ENCODE results near the gene ASXL1. TPM values are rescaled to one million over a fixed set of nuclear protein-coding genes. Genes with fewer than 3 reads are reported as not detected.

Gene ASXL1
- total and polyA plus RNA-seq, 9 of the 15 experiments (the other 6 are each of a cell fraction or from before 2014, with no cell fraction given): 6.5 to 65.3 (median 32.3) TPM

- DNase-seq (ENCODE audit: extremely low read depth in 1 of 4, low spot score in 3 of 4): no peak
- no peak for FAIRE-seq
- no peaks in the 10 kb centered on the region; the same call in 2 of the 3 replicates for H3K79me2 ChIP-seq (ENCODE audit: control insufficient read depth, insufficient read depth, low read length)
- POLR2A ChIA-PET: interaction anchor here (0.8 kb wide), 1 partner anchor 11 kb away, joined by 3 read pairs; no protein-coding TSS in a partner anchor
- H3K36me3 ChIP-seq (ENCODE audit: control insufficient read depth, insufficient read depth, low read length): peaks cover 52% of the 10 kb centered on the region; the same call in 2 of the 3 replicates
- no peak overlapping the region; a peak in 1 of 4 replicates for H3K9ac ChIP-seq (ENCODE audit: insufficient read depth in 1 of 2, low read depth in 2 of 2, low read length in 2 of 2)
- BruUV-seq (replicated peaks): no TSS peak
- H3K27me3 ChIP-seq (ENCODE audit: control insufficient read depth in 2 of 2, insufficient read depth in 2 of 2, low read length in 2 of 2): no peaks in the 10 kb centered on the region
- no peak overlapping the region for H3K4me2 ChIP-seq (ENCODE audit: insufficient read depth, low read length)
- no peak overlapping the region for H3K4me3 ChIP-seq
- CTCF ChIA-PET (ENCODE audit: low intra/inter-chr PET ratio): no interaction called here
- no peaks in the 10 kb centered on the region; the same call in 1 of the 2 replicates for H4K20me1 ChIP-seq (replicated peaks; ENCODE audit: control insufficient read depth, insufficient read depth, low read length)
- intact Hi-C loops (cut with micrococcal nuclease) (no loop called here), in situ Hi-C loops (cut with MboI) (no loop called here)
- H3K9me3 ChIP-seq (replicated peaks; ENCODE audit: control insufficient read depth, insufficient read depth, low read depth, low read length): no peaks in the 10 kb centered on the region
- ATAC-seq: no peak
- 87% methylated on average over 11 of the region's 15 CpGs for WGBS (ENCODE audit: insufficient coverage, low coverage, missing lambda C conversion rate)
- H3K27ac ChIP-seq (ENCODE audit: extremely low read depth, low read depth, low read length): no peak overlapping the region
- no peaks in the 10 kb centered on the region for H3K9me1 ChIP-seq (ENCODE audit: control insufficient read depth, insufficient read depth, low read length)
- H3K4me1 ChIP-seq (replicated peaks in 1 of 2; ENCODE audit: control insufficient read depth in 2 of 2, insufficient read depth in 2 of 2, low read length in 2 of 2): peaks cover 0 to 69% of the 10 kb centered on the region in 2 experiments; a peak in 2 of 5 replicates
- H2AFZ ChIP-seq (ENCODE audit: low read depth, low read length): no peak overlapping the region
- TF ChIP-seq CTBP1 (IDR thresholded peaks at IDR 0.05; ENCODE audit: borderline replicate concordance) (no peak), SRSF3 (IDR thresholded peaks at IDR 0.05; ENCODE audit: insufficient read depth, low read length) (no peak), POLR3G (IDR thresholded peaks at IDR 0.05; ENCODE audit: extremely low read depth, insufficient read length, insufficient replicate concordance) (no peak), MGA (IDR thresholded peaks at IDR 0.05) (no peak), ZNF639 (CRISPR knock-in tag; conservative IDR thresholded peaks at IDR 0.05 in 1 of 2, IDR thresholded peaks at IDR 0.05 in 1 of 2) (no peak), ZNF717 (CRISPR knock-in tag; IDR thresholded peaks at IDR 0.05) (no peak), ETV5 (CRISPR knock-in tag; IDR thresholded peaks at IDR 0.05; ENCODE audit: low read depth) (no peak), ARID1B (IDR thresholded peaks at IDR 0.05) (no peak)
Measured at GRCh38 chr20:32460231-32460630, 102.1 kb downstream of the ASXL1 start.
